Glomerular endothelial cell (primary cell): ENCODE data around the gene TPST1. TPM values are rescaled to one million over a fixed set of nuclear protein-coding genes. Genes with fewer than 3 reads are reported as not detected.
"Not testable (repeated sequence)": the region's sequence is repeated elsewhere in the genome, so short reads cannot be mapped to it uniquely, and the experiment has no call there.

ENCODE experiments used
- DNase-seq: peaks from one replicate; pipeline ENCODE4 v3.0.0-alpha.2; 2011; ENCODE audit warnings: low read depth, low spot score; ENCODE audit errors: extremely low read depth
- total RNA-seq: library from RNA; depleted of rRNA; stranded (reverse); fragments of >200 nt; gene quantifications from 2 replicates; pipeline ENCODE4 v1.2.3, GENCODE V29; 2015

Gene TPST1
- total RNA-seq, 1 donor from 2014 or later = 20.7 TPM

- DNase-seq = no peak
Measured at GRCh38 chr7:66187905-66188304, 17.2 kb upstream of the TPST1 start.

- no peak for DNase-seq
Measured at GRCh38 chr7:66188645-66189044, 16.5 kb upstream of the TPST1 start.

GRCh38 chr7:66189695-66190503, 15.2 kb upstream of the TPST1 start:
- no peak for DNase-seq

- DNase-seq = no peak
Measured at GRCh38 chr7:66190504-66190857, 14.7 kb upstream of the TPST1 start.

- DNase-seq = no peak
Measured at GRCh38 chr7:66193146-66193725, 11.9 kb upstream of the TPST1 start.

- DNase-seq = no peak
Measured at GRCh38 chr7:66198469-66198868, 6.7 kb upstream of the TPST1 start.

- DNase-seq = no peak
Measured at GRCh38 chr7:66198956-66199355, 6.2 kb upstream of the TPST1 start.

GRCh38 chr7:66202441-66202840, 2.7 kb upstream of the TPST1 start:
- DNase-seq = no peak

GRCh38 chr7:66205741-66206090, 582 bp downstream of the TPST1 start:
- no peak for DNase-seq

GRCh38 chr7:66206119-66206933, 1.2 kb downstream of the TPST1 start:
- no peak for DNase-seq

GRCh38 chr7:66206934-66207240, 1.8 kb downstream of the TPST1 start:
- no peak for DNase-seq

- no peak for DNase-seq
Measured at GRCh38 chr7:66207540-66207939, 2.4 kb downstream of the TPST1 start.

- no peak for DNase-seq
Measured at GRCh38 chr7:66211429-66211828, 6.3 kb downstream of the TPST1 start.

- no peak for DNase-seq
Measured at GRCh38 chr7:66213637-66214036, 8.5 kb downstream of the TPST1 start.

GRCh38 chr7:66216687-66217086, 11.6 kb downstream of the TPST1 start:
- DNase-seq = no peak

- DNase-seq = no peak
Measured at GRCh38 chr7:66219805-66220204, 14.7 kb downstream of the TPST1 start.

GRCh38 chr7:66221442-66221841, 16.3 kb downstream of the TPST1 start:
- DNase-seq = no peak

- no peak for DNase-seq
Measured at GRCh38 chr7:66227808-66228207, 22.7 kb downstream of the TPST1 start.

GRCh38 chr7:66231326-66232216, 26.4 kb downstream of the TPST1 start:
- DNase-seq = not testable (repeated sequence)

GRCh38 chr7:66233638-66234037, 28.5 kb downstream of the TPST1 start:
- no peak for DNase-seq

GRCh38 chr7:66236713-66237303, 31.7 kb downstream of the TPST1 start:
- no peak for DNase-seq
